ENCODE measurements around the gene OGFR. TPM values are rescaled to one million over a fixed set of nuclear protein-coding genes. Genes with fewer than 3 reads are reported as not detected.

The OGFR gene
- total RNA-seq, 6 experiments from 2014 or later: 40.7 to 48.1 (median 47.0) TPM

DNA sequence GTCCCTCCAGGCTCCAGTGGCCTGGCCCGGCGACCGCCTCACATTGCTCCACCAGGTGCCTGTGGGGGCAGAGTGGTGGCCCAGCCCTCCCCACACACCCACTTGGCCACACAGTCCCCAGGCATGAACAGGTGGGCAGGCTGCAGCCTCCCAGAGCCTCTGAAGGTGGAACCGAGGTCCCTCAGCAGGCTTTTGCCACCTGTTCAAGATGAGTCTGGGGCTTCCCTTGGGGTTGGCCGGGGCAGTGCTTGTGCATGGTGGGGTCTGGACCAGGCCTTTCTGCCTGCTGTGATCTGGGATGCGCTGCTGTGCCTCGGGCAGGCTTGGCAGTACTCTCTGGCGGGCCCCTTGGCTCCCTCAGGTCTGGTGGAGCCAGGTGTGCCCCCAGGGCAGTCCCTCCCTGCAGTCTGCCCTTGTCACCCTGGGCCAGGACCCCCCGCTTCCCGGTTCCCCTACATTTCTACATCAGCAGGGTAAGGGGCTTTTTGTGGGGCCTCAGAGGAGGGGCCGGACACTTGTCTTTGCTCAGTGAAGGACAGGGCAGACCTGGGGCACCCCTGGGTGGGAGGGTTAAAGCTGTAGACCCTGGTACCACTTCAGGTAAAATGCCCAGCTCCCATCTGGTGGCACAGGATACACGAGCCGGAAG is 9.5 kb downstream of the OGFR start:
- peak in 2 of 4 donors; percentile 7 to 12 for ATAC-seq
- no peak for DNase-seq
- H3K36me3 ChIP-seq: peaks cover 11 to 38% (median 25%) of the 10 kb centered on the region in 4 donors
- H3K27ac ChIP-seq: no peak overlapping the region
- intact Hi-C loops (cut with DNase I): no loop called here
- no peaks in the 10 kb centered on the region for H3K9me3 ChIP-seq
- H3K4me1 ChIP-seq: peaks cover 0 to 6% (median under 1%) of the 10 kb centered on the region in 4 donors
- H3K4me3 ChIP-seq: no peak overlapping the region
- no peaks in the 10 kb centered on the region for H3K27me3 ChIP-seq
- TF ChIP-seq, protein P1, sequence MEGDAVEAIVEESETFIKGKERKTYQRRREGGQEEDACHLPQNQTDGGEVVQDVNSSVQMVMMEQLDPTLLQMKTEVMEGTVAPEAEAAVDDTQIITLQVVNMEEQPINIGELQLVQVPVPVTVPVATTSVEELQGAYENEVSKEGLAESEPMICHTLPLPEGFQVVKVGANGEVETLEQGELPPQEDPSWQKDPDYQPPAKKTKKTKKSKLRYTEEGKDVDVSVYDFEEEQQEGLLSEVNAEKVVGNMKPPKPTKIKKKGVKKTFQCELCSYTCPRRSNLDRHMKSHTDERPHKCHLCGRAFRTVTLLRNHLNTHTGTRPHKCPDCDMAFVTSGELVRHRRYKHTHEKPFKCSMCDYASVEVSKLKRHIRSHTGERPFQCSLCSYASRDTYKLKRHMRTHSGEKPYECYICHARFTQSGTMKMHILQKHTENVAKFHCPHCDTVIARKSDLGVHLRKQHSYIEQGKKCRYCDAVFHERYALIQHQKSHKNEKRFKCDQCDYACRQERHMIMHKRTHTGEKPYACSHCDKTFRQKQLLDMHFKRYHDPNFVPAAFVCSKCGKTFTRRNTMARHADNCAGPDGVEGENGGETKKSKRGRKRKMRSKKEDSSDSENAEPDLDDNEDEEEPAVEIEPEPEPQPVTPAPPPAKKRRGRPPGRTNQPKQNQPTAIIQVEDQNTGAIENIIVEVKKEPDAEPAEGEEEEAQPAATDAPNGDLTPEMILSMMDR (IDR thresholded peaks at IDR 0.05): no peak
- TF ChIP-seq POLR2A (IDR thresholded peaks at IDR 0.05): no peak
- WGBS (ENCODE audit: insufficient coverage, low coverage, low lambda C conversion rate, missing lambda C conversion rate): no CpG with 5 or more reads among the region's 13 CpGs

- no peak overlapping the region for H3K4me3 ChIP-seq
- intact Hi-C loops (cut with DNase I): no loop called here
- no peak overlapping the region for H3K27ac ChIP-seq
- H3K27me3 ChIP-seq: no peaks in the 10 kb centered on the region
- peak in 1 of 4 donors; percentile 1 for ATAC-seq
- 0% methylated on average over 1 of the region's 12 CpGs for WGBS (ENCODE audit: insufficient coverage, low coverage, low lambda C conversion rate, missing lambda C conversion rate)
- no peaks in the 10 kb centered on the region for H3K9me3 ChIP-seq
- H3K4me1 ChIP-seq: peaks cover 0 to 6% (median under 1%) of the 10 kb centered on the region in 4 donors
- TF ChIP-seq, protein P1 (IDR thresholded peaks at IDR 0.05): no peak
- no peak for TF ChIP-seq POLR2A (IDR thresholded peaks at IDR 0.05)
- peaks cover 9 to 33% (median 23%) of the 10 kb centered on the region in 4 donors for H3K36me3 ChIP-seq
- DNase-seq: no peak
Measured at GRCh38 chr20:62814709-62815065, 10.1 kb downstream of the OGFR start.

GRCh38 chr20:62815066-62815991 is 10.7 kb downstream of the OGFR start:
- ATAC-seq: peak in 3 of 4 donors; percentile 4 to 14 (median 9)
- intact Hi-C loops (cut with DNase I): no loop called here

More at GRCh38 chr20:62815066-62815991, 10.7 kb downstream of the OGFR start:
- DNase-seq: no peak
- TF ChIP-seq, protein P1 (IDR thresholded peaks at IDR 0.05): no peak
- TF ChIP-seq POLR2A (IDR thresholded peaks at IDR 0.05): no peak
- peaks cover 0 to 6% (median under 1%) of the 10 kb centered on the region in 4 donors for H3K4me1 ChIP-seq
- no peak overlapping the region for H3K27ac ChIP-seq
- peaks cover 5 to 26% (median 17%) of the 10 kb centered on the region in 4 donors for H3K36me3 ChIP-seq
- WGBS (ENCODE audit: insufficient coverage, low coverage, low lambda C conversion rate, missing lambda C conversion rate): 29% methylated on average over 10 of the region's 24 CpGs
- H3K4me3 ChIP-seq: no peak overlapping the region
- H3K27me3 ChIP-seq: no peaks in the 10 kb centered on the region
- no peaks in the 10 kb centered on the region for H3K9me3 ChIP-seq
